Measurements from ENCODE around the gene TMEM63B. TPM values are rescaled to one million over a fixed set of nuclear protein-coding genes. Genes with fewer than 3 reads are reported as not detected.

TMEM63B gene
- total and polyA plus RNA-seq, 4 donors: 6.1 to 23.5 (median 15.5) TPM

DNA sequence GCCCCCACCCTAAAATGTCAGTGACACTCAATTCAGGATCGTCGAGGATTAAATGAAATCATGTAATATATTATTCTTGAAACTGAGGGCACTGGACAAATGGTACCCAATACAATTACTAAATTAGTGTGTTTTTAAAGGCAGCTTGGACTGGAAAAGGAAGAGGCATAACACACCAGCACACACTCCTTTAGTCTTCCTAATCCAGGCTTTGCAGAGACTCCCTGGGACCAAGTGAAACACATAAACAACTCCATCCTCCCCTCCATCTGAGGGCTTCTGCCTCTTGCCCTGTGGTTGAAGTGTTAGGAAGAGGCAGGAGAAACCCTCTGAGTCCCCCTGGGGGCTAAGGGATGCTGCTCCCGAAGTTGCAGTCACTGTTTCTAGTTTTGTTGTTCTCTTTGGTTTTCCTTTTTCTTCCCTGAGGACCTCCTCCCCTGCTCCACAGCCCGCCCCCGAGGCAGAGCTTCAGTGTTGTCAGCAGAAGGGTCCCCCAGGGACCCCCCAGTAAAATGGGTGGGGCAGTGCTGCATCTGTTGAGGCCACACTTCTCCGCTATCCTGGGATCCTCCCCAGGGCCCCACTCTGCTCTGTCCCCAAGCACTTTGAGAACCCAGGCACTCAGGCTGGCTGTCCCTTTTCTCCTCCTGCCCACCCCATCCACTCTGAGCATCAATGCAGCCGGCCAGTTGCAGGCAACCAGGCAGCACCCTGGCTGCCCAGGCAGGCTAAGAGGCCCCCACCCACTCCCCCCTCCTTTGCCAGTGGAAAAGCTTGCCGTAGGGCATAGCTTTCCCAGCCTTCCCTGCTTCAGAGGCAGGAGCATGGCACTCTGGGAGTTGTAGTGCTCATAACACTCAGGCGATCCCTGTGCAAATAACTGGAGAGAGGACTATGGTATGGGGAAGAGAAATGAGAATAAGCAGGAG, 5.9 kb downstream of the TMEM63B start:
- Histone ChIP-seq H3K9me3 (ENCODE audit: control insufficient read depth, low read length) (no peaks in the 10 kb centered on the region), H3K4me3 (ENCODE audit: low read length in 2 of 2) (no peak overlapping the region), H3K27ac (ENCODE audit: low read depth in 1 of 2, low read length in 2 of 2) (no peak overlapping the region), H3K36me3 (ENCODE audit: control insufficient read depth in 1 of 2, insufficient read depth in 2 of 2, low read length in 1 of 2) (no peaks in the 10 kb centered on the region), H3K27me3 (ENCODE audit: control insufficient read depth in 1 of 2, insufficient read depth in 2 of 2, low read length in 1 of 2) (no peaks in the 10 kb centered on the region), H3K4me1 (ENCODE audit: control insufficient read depth in 1 of 2, insufficient read depth in 2 of 2, low read length in 2 of 2) (no peaks in the 10 kb centered on the region)
- DNase-seq (peak in 1 of 2 donors; percentile 60), ATAC-seq (ENCODE audit: low FRiP score) (peak; percentile 74)
- intact Hi-C loops (cut with DNase I): no loop called here
- 27 to 32% methylated on average over 9 of the region's 9 CpGs for WGBS, 2 donors

DNA sequence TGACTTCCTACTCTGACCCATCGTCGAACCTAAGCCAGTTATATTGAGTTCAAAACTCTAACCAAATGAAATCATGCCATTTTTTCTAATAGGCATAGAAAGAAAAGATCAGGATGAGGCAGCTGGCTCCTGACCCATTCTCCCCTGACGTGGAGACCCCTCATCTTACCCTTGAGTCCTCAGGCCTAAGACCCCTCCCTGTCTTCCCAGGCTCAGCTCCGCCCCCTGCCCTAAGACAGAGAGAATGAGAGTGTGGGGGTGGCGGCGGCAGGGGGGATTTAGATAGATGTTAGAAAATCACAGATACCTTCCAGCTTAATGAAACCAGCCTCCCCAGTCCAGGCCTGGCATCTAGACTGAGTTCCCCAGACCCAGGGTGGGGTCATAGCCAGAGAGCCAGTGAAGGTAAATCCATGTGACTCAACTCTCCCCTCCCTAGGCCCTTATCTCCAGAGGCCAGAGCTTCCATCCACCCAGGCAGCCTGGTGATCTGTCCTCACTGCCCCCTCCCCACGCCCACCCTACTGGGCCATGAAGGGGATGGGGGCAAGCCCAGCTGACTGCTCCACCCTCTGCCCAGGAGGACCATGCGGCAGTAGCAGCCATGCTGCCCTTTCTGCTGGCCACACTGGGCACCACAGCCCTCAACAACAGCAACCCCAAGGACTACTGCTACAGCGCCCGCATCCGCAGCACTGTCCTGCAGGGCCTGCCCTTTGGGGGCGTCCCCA, 6.8 kb downstream of the TMEM63B start:
- Histone ChIP-seq H3K27me3 (ENCODE audit: control insufficient read depth in 1 of 2, insufficient read depth in 2 of 2, low read length in 1 of 2) (no peaks in the 10 kb centered on the region), H3K9me3 (ENCODE audit: control insufficient read depth, low read length) (no peaks in the 10 kb centered on the region), H3K4me3 (ENCODE audit: low read length in 2 of 2) (no peak overlapping the region), H3K27ac (ENCODE audit: low read depth in 1 of 2, low read length in 2 of 2) (no peak overlapping the region), H3K4me1 (ENCODE audit: control insufficient read depth in 1 of 2, insufficient read depth in 2 of 2, low read length in 2 of 2) (no peaks in the 10 kb centered on the region), H3K36me3 (ENCODE audit: control insufficient read depth in 1 of 2, insufficient read depth in 2 of 2, low read length in 1 of 2) (no peaks in the 10 kb centered on the region)
- ATAC-seq (ENCODE audit: low FRiP score) (no peak), DNase-seq (no peak)
- WGBS, 2 donors: 85 to 87% methylated on average over 12 of the region's 12 CpGs
- intact Hi-C loops (cut with DNase I): no loop called here

DNA sequence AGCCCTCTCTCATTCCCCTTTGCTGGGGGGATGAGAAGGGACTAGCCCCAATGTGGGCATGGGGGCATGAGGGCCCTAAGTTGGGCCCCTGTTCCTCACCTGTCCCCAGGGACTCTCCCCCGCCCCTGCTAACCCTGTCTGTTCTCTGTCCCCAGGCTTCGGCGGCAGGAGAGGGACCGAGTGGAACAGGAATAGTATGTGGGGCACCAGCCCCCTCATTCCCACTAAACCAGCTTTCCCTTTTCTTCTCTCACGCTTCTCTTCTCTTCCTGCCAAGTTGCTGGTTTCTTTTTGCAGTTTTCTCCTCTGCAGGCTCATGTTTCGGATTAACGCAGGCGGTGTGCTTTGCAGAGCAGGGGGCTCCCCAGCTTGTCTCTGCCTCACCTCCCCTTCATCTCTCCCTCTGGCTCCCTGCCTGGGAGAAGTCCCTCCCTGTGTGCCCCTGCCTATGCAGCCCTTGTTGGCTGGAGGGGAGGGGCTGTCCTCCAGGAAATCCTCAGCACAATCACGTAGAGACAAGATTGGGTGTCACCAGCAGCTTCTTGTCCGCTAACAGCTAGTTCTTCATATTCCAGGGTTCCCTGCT, 7.9 kb downstream of the TMEM63B start:
- Histone ChIP-seq H3K9me3 (ENCODE audit: control insufficient read depth, low read length) (no peaks in the 10 kb centered on the region), H3K4me3 (ENCODE audit: low read length in 2 of 2) (no peak overlapping the region), H3K36me3 (ENCODE audit: control insufficient read depth in 1 of 2, insufficient read depth in 2 of 2, low read length in 1 of 2) (peaks cover 0 to 1% of the 10 kb centered on the region in 2 donors), H3K4me1 (ENCODE audit: control insufficient read depth in 1 of 2, insufficient read depth in 2 of 2, low read length in 2 of 2) (no peaks in the 10 kb centered on the region), H3K27me3 (ENCODE audit: control insufficient read depth in 1 of 2, insufficient read depth in 2 of 2, low read length in 1 of 2) (no peaks in the 10 kb centered on the region), H3K27ac (ENCODE audit: low read depth in 1 of 2, low read length in 2 of 2) (no peak overlapping the region)
- 89 to 92% methylated on average over 9 to 10 of the region's 10 CpGs for WGBS, 2 donors
- ATAC-seq (ENCODE audit: low FRiP score) (no peak), DNase-seq (no peak)
- intact Hi-C loops (cut with DNase I): no loop called here

GRCh38 chr6:44135875-44136274, 8.5 kb downstream of the TMEM63B start:
- intact Hi-C loops (cut with DNase I): no loop called here
- no peaks in the 10 kb centered on the region for H3K9me3 ChIP-seq (ENCODE audit: control insufficient read depth, low read length)
- ATAC-seq (ENCODE audit: low FRiP score) (no peak), DNase-seq (no peak)
- no peak overlapping the region for H3K27ac ChIP-seq (ENCODE audit: low read depth in 1 of 2, low read length in 2 of 2)
- H3K4me1 ChIP-seq (ENCODE audit: control insufficient read depth in 1 of 2, insufficient read depth in 2 of 2, low read length in 2 of 2): no peaks in the 10 kb centered on the region
- no peaks in the 10 kb centered on the region for H3K27me3 ChIP-seq (ENCODE audit: control insufficient read depth in 1 of 2, insufficient read depth in 2 of 2, low read length in 1 of 2)
- 89% methylated on average over 7 of the region's 7 CpGs for WGBS, 2 donors
- H3K4me3 ChIP-seq (ENCODE audit: low read length in 2 of 2): no peak overlapping the region
- peaks cover 0 to 1% of the 10 kb centered on the region in 2 donors for H3K36me3 ChIP-seq (ENCODE audit: control insufficient read depth in 1 of 2, insufficient read depth in 2 of 2, low read length in 1 of 2)

- H3K36me3 ChIP-seq (ENCODE audit: control insufficient read depth in 1 of 2, insufficient read depth in 2 of 2, low read length in 1 of 2): peaks cover 0 to 1% of the 10 kb centered on the region in 2 donors
- intact Hi-C loops (cut with DNase I): no loop called here
Observed at GRCh38 chr6:44138717-44139350, 11.5 kb downstream of the TMEM63B start.

DNA sequence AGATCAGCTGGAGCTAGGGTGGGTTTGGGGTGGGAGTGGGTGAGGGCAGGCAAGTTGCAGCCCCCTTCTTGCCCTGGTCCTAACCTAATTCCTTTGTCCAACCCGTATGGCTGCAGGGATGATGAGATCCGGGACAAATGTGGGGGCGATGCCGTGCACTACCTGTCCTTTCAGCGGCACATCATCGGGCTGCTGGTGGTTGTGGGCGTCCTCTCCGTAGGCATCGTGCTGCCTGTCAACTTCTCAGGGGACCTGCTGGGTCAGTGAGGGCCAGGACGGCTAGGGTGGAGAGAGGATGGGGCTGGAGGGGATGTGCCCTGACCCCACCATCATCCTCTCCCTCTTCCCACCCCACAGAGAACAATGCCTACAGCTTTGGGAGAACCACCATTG, 12.0 kb downstream of the TMEM63B start:
- Histone ChIP-seq H3K4me3 (ENCODE audit: low read length in 2 of 2) (no peak overlapping the region), H3K36me3 (ENCODE audit: control insufficient read depth in 1 of 2, insufficient read depth in 2 of 2, low read length in 1 of 2) (peaks cover 0 to 1% of the 10 kb centered on the region in 2 donors), H3K27ac (ENCODE audit: low read depth in 1 of 2, low read length in 2 of 2) (no peak overlapping the region), H3K4me1 (ENCODE audit: control insufficient read depth in 1 of 2, insufficient read depth in 2 of 2, low read length in 2 of 2) (no peaks in the 10 kb centered on the region), H3K27me3 (ENCODE audit: control insufficient read depth in 1 of 2, insufficient read depth in 2 of 2, low read length in 1 of 2) (no peaks in the 10 kb centered on the region), H3K9me3 (ENCODE audit: control insufficient read depth, low read length) (no peaks in the 10 kb centered on the region)
- WGBS, 2 donors: 81 to 82% methylated on average over 10 of the region's 10 CpGs
- ATAC-seq (ENCODE audit: low FRiP score): no peak
- DNase-seq: no peak
- intact Hi-C loops (cut with DNase I): no loop called here

More at GRCh38 chr6:44138717-44139350, 11.5 kb downstream of the TMEM63B start:
- DNase-seq: no peak
- H3K9me3 ChIP-seq (ENCODE audit: control insufficient read depth, low read length): no peaks in the 10 kb centered on the region
- H3K4me1 ChIP-seq (ENCODE audit: control insufficient read depth in 1 of 2, insufficient read depth in 2 of 2, low read length in 2 of 2): no peaks in the 10 kb centered on the region
- 61 to 75% methylated on average over 4 to 6 of the region's 6 CpGs for WGBS, 2 donors
- H3K4me3 ChIP-seq (ENCODE audit: low read length in 2 of 2): no peak overlapping the region
- no peak for ATAC-seq (ENCODE audit: low FRiP score)
- H3K27me3 ChIP-seq (ENCODE audit: control insufficient read depth in 1 of 2, insufficient read depth in 2 of 2, low read length in 1 of 2): no peaks in the 10 kb centered on the region
- no peak overlapping the region for H3K27ac ChIP-seq (ENCODE audit: low read depth in 1 of 2, low read length in 2 of 2)

DNA sequence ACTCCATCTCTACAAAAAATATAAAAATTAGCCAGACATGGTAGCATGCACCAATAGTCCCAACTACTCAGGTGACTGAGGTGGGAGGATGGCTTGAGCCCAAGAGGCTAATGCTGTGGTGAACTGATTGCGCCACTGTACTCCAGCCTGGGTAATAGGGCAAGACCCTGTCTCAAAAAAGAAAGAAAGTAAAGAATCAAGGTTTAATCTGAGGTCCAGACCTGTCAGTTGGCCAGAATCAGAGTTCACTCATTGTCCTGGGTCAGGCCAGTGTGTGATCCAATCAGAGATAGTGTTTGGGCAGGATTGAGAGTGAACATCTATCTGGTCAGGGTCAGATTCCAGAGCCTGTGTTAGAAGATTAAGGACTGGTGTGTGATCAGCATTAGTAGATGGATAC, 15.5 kb downstream of the TMEM63B start:
- Histone ChIP-seq H3K27ac (ENCODE audit: low read depth in 1 of 2, low read length in 2 of 2) (no peak overlapping the region), H3K27me3 (ENCODE audit: control insufficient read depth in 1 of 2, insufficient read depth in 2 of 2, low read length in 1 of 2) (no peaks in the 10 kb centered on the region), H3K9me3 (ENCODE audit: control insufficient read depth, low read length) (no peaks in the 10 kb centered on the region), H3K4me1 (ENCODE audit: control insufficient read depth in 1 of 2, insufficient read depth in 2 of 2, low read length in 2 of 2) (no peaks in the 10 kb centered on the region), H3K36me3 (ENCODE audit: control insufficient read depth in 1 of 2, insufficient read depth in 2 of 2, low read length in 1 of 2) (peaks cover 0 to 4% of the 10 kb centered on the region in 2 donors), H3K4me3 (ENCODE audit: low read length in 2 of 2) (no peak overlapping the region)
- DNase-seq: no peak
- WGBS, 2 donors: 100% methylated on average over 1 of the region's 1 CpG
- intact Hi-C loops (cut with DNase I): no loop called here
- ATAC-seq (ENCODE audit: low FRiP score): no peak

DNA sequence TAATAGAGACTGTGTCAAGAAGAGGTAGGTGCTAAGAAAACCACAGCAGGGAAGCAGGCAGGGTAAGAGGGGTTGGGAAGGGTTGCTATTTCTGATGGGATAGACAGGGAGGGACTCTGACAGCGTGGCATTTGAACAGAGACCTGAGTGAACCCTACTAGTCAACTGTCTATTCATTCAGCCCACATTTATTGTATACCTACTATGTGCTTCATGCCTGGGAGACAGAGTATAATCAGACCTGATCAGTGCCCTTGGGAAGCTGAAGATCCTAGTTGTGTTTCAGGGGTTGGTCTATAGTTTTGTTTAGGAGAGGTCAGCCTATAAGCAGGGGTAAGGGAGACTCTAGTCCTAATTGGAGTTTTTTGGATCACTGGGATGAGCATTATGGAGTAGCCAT, 16.4 kb downstream of the TMEM63B start:
- H3K27me3 ChIP-seq (ENCODE audit: control insufficient read depth in 1 of 2, insufficient read depth in 2 of 2, low read length in 1 of 2): no peaks in the 10 kb centered on the region
- peaks cover 0 to 4% of the 10 kb centered on the region in 2 donors for H3K36me3 ChIP-seq (ENCODE audit: control insufficient read depth in 1 of 2, insufficient read depth in 2 of 2, low read length in 1 of 2)
- no peak for ATAC-seq (ENCODE audit: low FRiP score)
- no peaks in the 10 kb centered on the region for H3K4me1 ChIP-seq (ENCODE audit: control insufficient read depth in 1 of 2, insufficient read depth in 2 of 2, low read length in 2 of 2)
- H3K4me3 ChIP-seq (ENCODE audit: low read length in 2 of 2): no peak overlapping the region
- no peak overlapping the region for H3K27ac ChIP-seq (ENCODE audit: low read depth in 1 of 2, low read length in 2 of 2)
- H3K9me3 ChIP-seq (ENCODE audit: control insufficient read depth, low read length): no peaks in the 10 kb centered on the region
- intact Hi-C loops (cut with DNase I): no loop called here
- WGBS, 2 donors: 90 to 98% methylated on average over 1 of the region's 1 CpG
- DNase-seq: no peak

Measured in aorta (tissue), 5 donors.